ENCODE data around the gene SWI5.
A peak's percentile ranks its signal among the peaks of the same experiment; 100 is the strongest.

Gene SWI5

GRCh38 chr9:128252317-128253139, 23.5 kb upstream of the SWI5 start:
- no peak for DNase-seq

- no peak for DNase-seq
These were observed 22.7 kb upstream of the SWI5 start for GRCh38 chr9:128253140-128253990.

- no peak for DNase-seq
These were observed 22.1 kb upstream of the SWI5 start for GRCh38 chr9:128253991-128254346.

GRCh38 chr9:128254362-128254761, 21.7 kb upstream of the SWI5 start:
- DNase-seq = no peak

GRCh38 chr9:128254855-128255759, 21.0 kb upstream of the SWI5 start:
- peak; percentile 46 to 60 for DNase-seq

GRCh38 chr9:128257086-128257825, 18.8 kb upstream of the SWI5 start:
- no peak for DNase-seq

- DNase-seq = no peak
These were observed 18.2 kb upstream of the SWI5 start for GRCh38 chr9:128257907-128258306.

- no peak for DNase-seq
These were observed 17.8 kb upstream of the SWI5 start for GRCh38 chr9:128258326-128258725.

GRCh38 chr9:128259156-128259555, 16.9 kb upstream of the SWI5 start:
- DNase-seq = no peak

GRCh38 chr9:128260340-128260739, 15.7 kb upstream of the SWI5 start:
- DNase-seq = no peak

- DNase-seq = no peak
These were observed 13.4 kb upstream of the SWI5 start for GRCh38 chr9:128262687-128263086.

GRCh38 chr9:128265348-128265847, 10.7 kb upstream of the SWI5 start:
- no peak for DNase-seq

- DNase-seq = no peak
These were observed 9.0 kb upstream of the SWI5 start for GRCh38 chr9:128266868-128267590.

- DNase-seq = no peak
These were observed 5.0 kb upstream of the SWI5 start for GRCh38 chr9:128271112-128271511.

GRCh38 chr9:128271512-128271911, 4.6 kb upstream of the SWI5 start:
- no peak for DNase-seq

GRCh38 chr9:128274245-128274644, 1.8 kb upstream of the SWI5 start:
- DNase-seq = no peak

- DNase-seq = peak; percentile 4 to 10
These were observed 673 bp upstream of the SWI5 start, which contains the start of gene GOLGA2 for GRCh38 chr9:128275198-128276007. Gene GOLGA2, minus strand, starts transcription at chr9:128276007. Its CDS starts 31 bp downstream, at chr9:128275976.

- DNase-seq = no peak
These were observed 646 bp downstream of the SWI5 start for GRCh38 chr9:128276574-128277270.

Measured in CD4-positive, alpha-beta T cell treated with Interleukin-1 beta for 1 hour (primary cell).